Measurements from ENCODE around the gene DENND2A. TPM values are rescaled to one million over a fixed set of nuclear protein-coding genes. Genes with fewer than 3 reads are reported as not detected.
"Not testable (repeated sequence)": the region's sequence is repeated elsewhere in the genome, so short reads cannot be mapped to it uniquely, and the experiment has no call there.

DENND2A gene
- total and polyA plus RNA-seq, 2 experiments from 2014 or later = 6.7 to 8.4 TPM

DNA sequence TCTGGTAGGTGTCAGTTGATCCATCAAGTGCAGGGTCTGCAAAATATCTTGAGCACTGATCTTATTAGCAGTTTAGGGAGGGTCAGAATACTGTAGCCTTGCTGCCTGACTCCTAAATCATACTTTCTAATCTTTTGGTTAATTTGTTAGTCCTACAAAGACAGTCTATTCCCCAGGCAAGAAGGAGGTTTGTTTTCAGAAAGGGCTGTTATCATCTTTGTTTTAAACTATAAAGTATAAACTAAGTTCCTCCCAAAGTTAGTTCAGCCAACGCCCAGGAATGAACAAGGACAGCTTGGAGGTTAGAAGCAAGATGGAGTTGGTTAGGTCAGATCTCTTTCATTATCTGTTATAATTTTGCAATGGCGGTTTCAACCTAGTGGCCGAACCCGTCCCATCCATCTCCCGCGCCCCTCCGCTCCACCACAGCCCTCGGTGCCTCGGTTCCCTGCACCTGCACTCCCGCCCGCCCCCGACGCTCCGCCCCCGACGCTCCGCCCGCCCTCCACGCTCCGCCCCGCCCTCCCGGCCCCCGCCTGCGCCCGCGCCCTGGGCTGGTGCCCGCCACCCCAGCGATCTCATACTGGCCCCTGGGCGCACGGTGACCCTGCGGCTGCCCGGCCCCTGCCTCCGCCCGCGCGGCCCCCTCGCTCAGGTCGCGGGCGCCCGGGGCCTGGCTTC is 31.9 kb upstream of the DENND2A start, which contains the start of gene ADCK2:
ADCK2 (plus strand) TSS at position 564 of the 681 bp plus-strand sequence. CDS start 386 bp downstream, outside the sequence.
- no peaks in the 10 kb centered on the region for H3K27me3 ChIP-seq
- peaks cover 14% of the 10 kb centered on the region for H3K4me1 ChIP-seq (ENCODE audit: insufficient read depth)
- no peaks in the 10 kb centered on the region for H4K20me1 ChIP-seq (ENCODE audit: insufficient read depth, poor library complexity, severe bottlenecking)
- H3K9me3 ChIP-seq (ENCODE audit: low read depth) = no peaks in the 10 kb centered on the region
- peak within 1 kb of the TSS; percentile 94 for H2AFZ ChIP-seq
- H3K4me3 ChIP-seq = peak within 1 kb of the TSS; percentile 91
- H3K4me2 ChIP-seq = peak within 1 kb of the TSS; percentile 99
- H3K79me2 ChIP-seq = no peaks in the 10 kb centered on the region
- no peaks in the 10 kb centered on the region for H3K9me2 ChIP-seq (replicated peaks; ENCODE audit: insufficient read depth)
- peak within 1 kb of the TSS; percentile 80 for H3K27ac ChIP-seq
- no peaks in the 10 kb centered on the region for H3K36me3 ChIP-seq (replicated peaks; ENCODE audit: insufficient read depth, low read depth)
- DNase-seq (ENCODE audit: low spot score) = peak; percentile 77
- WGBS (ENCODE audit: low lambda C conversion rate, missing lambda C conversion rate) = 3% methylated on average over 23 of the region's 41 CpGs
- no peak for TF ChIP-seq EZH2 (IDR thresholded peaks at IDR 0.05; ENCODE audit: borderline replicate concordance)
- no peak for TF ChIP-seq EZH2phosphoT487 (IDR thresholded peaks at IDR 0.05; ENCODE audit: low read depth, severe bottlenecking, unreplicated experiment)
- TF ChIP-seq, protein P1, sequence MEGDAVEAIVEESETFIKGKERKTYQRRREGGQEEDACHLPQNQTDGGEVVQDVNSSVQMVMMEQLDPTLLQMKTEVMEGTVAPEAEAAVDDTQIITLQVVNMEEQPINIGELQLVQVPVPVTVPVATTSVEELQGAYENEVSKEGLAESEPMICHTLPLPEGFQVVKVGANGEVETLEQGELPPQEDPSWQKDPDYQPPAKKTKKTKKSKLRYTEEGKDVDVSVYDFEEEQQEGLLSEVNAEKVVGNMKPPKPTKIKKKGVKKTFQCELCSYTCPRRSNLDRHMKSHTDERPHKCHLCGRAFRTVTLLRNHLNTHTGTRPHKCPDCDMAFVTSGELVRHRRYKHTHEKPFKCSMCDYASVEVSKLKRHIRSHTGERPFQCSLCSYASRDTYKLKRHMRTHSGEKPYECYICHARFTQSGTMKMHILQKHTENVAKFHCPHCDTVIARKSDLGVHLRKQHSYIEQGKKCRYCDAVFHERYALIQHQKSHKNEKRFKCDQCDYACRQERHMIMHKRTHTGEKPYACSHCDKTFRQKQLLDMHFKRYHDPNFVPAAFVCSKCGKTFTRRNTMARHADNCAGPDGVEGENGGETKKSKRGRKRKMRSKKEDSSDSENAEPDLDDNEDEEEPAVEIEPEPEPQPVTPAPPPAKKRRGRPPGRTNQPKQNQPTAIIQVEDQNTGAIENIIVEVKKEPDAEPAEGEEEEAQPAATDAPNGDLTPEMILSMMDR (IDR thresholded peaks at IDR 0.05; ENCODE audit: poor library complexity) = no peak

DNA sequence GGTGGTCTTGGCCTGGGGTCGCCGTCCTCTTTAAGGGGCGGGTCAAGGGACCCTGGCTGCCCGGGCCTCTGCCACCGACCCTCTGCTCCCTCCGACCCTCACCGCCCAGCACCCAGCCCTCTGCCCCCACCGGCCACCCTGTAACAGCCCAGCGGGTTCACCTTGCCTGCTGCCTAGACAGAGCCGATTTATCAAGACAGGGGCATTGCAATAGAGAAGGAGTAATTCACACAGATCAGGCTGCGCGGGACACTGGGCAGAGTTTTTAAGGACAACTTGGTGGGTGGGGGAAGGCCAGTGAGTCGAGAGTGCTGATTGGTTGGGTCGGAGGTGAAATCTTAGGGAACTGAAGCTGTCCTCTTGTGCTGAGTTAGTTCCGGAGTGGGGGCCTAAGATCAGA is 31.4 kb upstream of the DENND2A start:
- Histone ChIP-seq H3K9me3 (ENCODE audit: low read depth) (no peaks in the 10 kb centered on the region), H3K9me2 (replicated peaks; ENCODE audit: insufficient read depth) (no peaks in the 10 kb centered on the region), H3K4me2 (peak overlapping the region; percentile 99), H3K27ac (no peak overlapping the region), H3K36me3 (replicated peaks; ENCODE audit: insufficient read depth, low read depth) (no peaks in the 10 kb centered on the region), H3K27me3 (no peaks in the 10 kb centered on the region), H3K4me3 (no peak overlapping the region), H4K20me1 (ENCODE audit: insufficient read depth, poor library complexity, severe bottlenecking) (no peaks in the 10 kb centered on the region), H3K4me1 (ENCODE audit: insufficient read depth) (peaks cover 14% of the 10 kb centered on the region), H2AFZ (peak overlapping the region; percentile 94), H3K79me2 (no peaks in the 10 kb centered on the region)
- DNase-seq (ENCODE audit: low spot score) = no peak
- WGBS (ENCODE audit: low lambda C conversion rate, missing lambda C conversion rate) = 64% methylated on average over 8 of the region's 15 CpGs
- TF ChIP-seq, protein P1 (IDR thresholded peaks at IDR 0.05; ENCODE audit: poor library complexity) = no peak

DNA sequence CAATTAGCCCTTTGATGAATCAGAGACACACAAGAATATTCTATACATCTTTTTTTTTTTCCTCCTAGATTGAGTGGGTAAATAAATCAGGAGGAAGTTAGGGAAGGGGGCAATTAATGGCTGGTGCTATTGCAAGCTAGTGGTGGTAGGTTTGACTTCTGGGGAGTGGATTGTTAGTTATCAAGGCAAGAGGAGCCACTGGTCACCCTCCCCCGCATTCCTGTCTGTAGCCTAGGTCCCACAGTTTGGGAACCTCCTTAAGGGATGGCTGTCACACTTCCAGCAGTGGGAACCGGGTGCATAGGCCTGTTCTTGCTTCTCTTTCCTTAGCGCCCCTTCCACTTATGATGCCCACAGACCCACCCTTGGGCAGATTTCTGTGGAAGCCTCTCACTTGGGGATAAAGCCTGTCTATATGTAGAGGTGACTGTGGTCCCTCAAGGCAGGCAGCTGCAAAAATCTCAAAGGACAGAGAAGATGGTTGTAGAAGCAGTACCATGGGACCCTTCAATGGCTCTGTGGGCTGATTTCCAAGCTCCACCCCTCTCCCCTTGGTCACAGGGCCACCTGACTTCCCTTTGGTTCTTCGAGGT is 29.8 kb upstream of the DENND2A start:
- DNase-seq (ENCODE audit: low spot score) = no peak
- TF ChIP-seq EZH2 (IDR thresholded peaks at IDR 0.05; ENCODE audit: borderline replicate concordance) (no peak), EZH2phosphoT487 (IDR thresholded peaks at IDR 0.05; ENCODE audit: low read depth, severe bottlenecking, unreplicated experiment) (no peak)
- TF ChIP-seq, protein P1 (IDR thresholded peaks at IDR 0.05; ENCODE audit: poor library complexity) = no peak
- Histone ChIP-seq H3K36me3 (replicated peaks; ENCODE audit: insufficient read depth, low read depth) (no peaks in the 10 kb centered on the region), H3K9me2 (replicated peaks; ENCODE audit: insufficient read depth) (no peaks in the 10 kb centered on the region), H4K20me1 (ENCODE audit: insufficient read depth, poor library complexity, severe bottlenecking) (no peaks in the 10 kb centered on the region), H3K79me2 (no peaks in the 10 kb centered on the region), H3K4me1 (ENCODE audit: insufficient read depth) (peaks cover 14% of the 10 kb centered on the region), H3K27me3 (no peaks in the 10 kb centered on the region), H3K4me3 (no peak overlapping the region), H3K27ac (no peak overlapping the region), H3K9me3 (ENCODE audit: low read depth) (no peaks in the 10 kb centered on the region), H3K4me2 (no peak overlapping the region), H2AFZ (no peak overlapping the region)
- WGBS (ENCODE audit: low lambda C conversion rate, missing lambda C conversion rate) = 88% methylated on average over 4 of the region's 4 CpGs

DNA sequence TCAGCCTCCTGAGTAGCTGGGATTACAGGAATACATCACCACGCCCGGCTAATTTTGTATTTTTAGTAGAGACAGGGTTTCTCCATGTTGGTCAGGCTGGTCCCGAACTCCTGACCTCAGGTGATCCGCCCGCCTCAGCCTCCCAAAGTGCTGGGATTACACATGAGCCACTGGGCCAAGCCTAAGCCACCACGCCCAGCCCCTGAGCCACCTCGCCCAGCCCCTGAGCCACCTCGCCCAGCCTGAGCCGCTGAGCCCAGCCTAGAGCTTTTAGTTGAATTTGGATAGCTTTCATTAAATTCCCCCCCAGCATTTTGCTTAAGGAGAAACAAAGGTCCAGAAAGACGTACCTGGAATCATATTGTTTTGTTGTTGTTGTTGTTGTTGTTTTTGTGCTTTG is 29.2 kb upstream of the DENND2A start:
- WGBS (ENCODE audit: low lambda C conversion rate, missing lambda C conversion rate) = 93% methylated on average over 10 of the region's 10 CpGs
- H4K20me1 ChIP-seq (ENCODE audit: insufficient read depth, poor library complexity, severe bottlenecking); H3K27me3 ChIP-seq; H3K9me3 ChIP-seq (ENCODE audit: low read depth); H3K27ac ChIP-seq; H2AFZ ChIP-seq; H3K79me2 ChIP-seq; DNase-seq (ENCODE audit: low spot score); H3K4me3 ChIP-seq; H3K4me2 ChIP-seq; H3K9me2 ChIP-seq (replicated peaks; ENCODE audit: insufficient read depth); H3K36me3 ChIP-seq (replicated peaks; ENCODE audit: insufficient read depth, low read depth): not testable (repeated sequence)
- H3K4me1 ChIP-seq (ENCODE audit: insufficient read depth) = peaks cover 14% of the 10 kb centered on the region

All from hepatocyte (in vitro differentiated cells).